HFFc6 (cell line): Measurements from ENCODE around the gene SHISAL2A. TPM values are rescaled to one million over a fixed set of nuclear protein-coding genes. Genes with fewer than 3 reads are reported as not detected.

Experiments
- DNase-seq: peaks from one replicate; pipeline ENCODE4 v3.0.0-alpha.2; 2018
- H3K27ac Mint-ChIP-seq: 2 replicates; pipeline ENCODE4 v1.8.0; 2020; ENCODE audit warnings: mild to moderate bottlenecking, mixed read lengths
- H3K27me3 Mint-ChIP-seq: 2 replicates; pipeline ENCODE4 v1.8.0; 2021; ENCODE audit warnings: mild to moderate bottlenecking, moderate library complexity, mixed read lengths; ENCODE audit not compliant: insufficient read depth
- H3K36me3 Mint-ChIP-seq: 2 replicates; pipeline ENCODE4 v1.8.0; 2021; ENCODE audit warnings: low read depth, mixed read lengths
- H3K4me1 Mint-ChIP-seq: 2 replicates; pipeline ENCODE4 v1.8.0; 2020; ENCODE audit warnings: low read depth, mixed read lengths
- H3K4me3 Mint-ChIP-seq: 2 replicates; pipeline ENCODE4 v1.8.0; 2020; ENCODE audit warnings: mild to moderate bottlenecking, moderate library complexity, mixed read lengths
- H3K9me3 Mint-ChIP-seq: 2 replicates; pipeline ENCODE4 v1.8.0; 2020; ENCODE audit warnings: mild to moderate bottlenecking, mixed read lengths
- total RNA-seq, 6 experiments: library from RNA; stranded (reverse); fragmentation: NEBNext Ultra II Directional; extraction: Animal tissue kit (Norgen Biotek cat#: 25700); gene quantifications; 2 replicates in 1 of 6; 3 replicates in 5 of 6; pipeline ENCODE4 v1.2.3, GENCODE V29; 2021
- TF ChIP-seq, protein P1 (sequence below): fragments of 200-600 bp; sonication (generic); IDR thresholded peaks from 2 replicates; pipeline ENCODE4 v1.5.0; 2021; ENCODE audit warnings: antibody characterized with exemption, mild to moderate bottlenecking

The SHISAL2A gene
- total RNA-seq, 6 experiments from 2014 or later = not detected

DNA sequence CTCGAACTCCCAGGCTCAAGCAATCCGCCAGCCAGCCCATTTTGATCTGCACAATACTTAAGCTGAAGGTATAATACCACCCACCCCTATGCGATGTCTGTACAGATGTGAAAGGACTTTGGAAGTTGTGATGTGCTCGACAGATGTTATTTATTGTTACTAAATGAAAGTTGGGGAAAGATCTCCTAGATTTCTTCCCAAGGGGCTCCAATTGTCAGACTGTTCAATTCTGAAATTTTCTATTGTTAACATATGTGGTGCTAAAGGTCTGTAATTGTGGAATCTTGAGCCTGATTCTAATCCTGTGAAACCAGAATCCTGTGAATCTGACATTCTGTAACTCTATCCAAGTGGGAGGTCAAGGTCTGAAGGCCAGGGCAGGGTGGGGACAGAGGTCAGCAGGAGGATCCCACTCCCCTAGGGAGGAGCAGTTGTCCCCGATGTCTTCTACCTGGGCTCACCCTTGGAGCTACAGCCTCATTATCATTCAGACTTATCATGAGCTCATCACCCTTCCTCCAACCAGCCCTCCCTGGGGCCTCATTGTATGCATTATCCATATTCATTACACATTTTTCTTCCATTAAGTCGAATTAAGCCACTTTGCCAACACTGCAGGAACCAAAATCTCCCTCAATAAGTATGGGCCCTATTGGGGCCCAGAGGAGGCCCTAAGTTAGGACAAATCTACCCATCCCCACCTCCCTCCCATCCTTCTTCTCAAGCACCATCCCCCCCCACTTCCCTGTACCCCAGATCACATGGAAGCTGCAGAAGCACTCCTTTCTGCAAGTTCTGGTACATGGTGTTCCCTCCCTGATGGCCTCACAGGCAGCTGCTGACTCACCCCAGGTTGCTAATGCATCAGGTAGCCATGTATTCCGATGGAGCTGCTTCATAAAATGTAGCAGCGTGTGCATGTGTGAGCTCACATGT is 32.3 kb downstream of the SHISAL2A start:
- H3K4me3 Mint-ChIP-seq = no peak overlapping the region
- 0 out of 2 replicates have a peak, but pooled peaks cover 2% of the 10 kb centered on the region for H3K27me3 Mint-ChIP-seq
- no peaks in the 10 kb centered on the region for H3K9me3 Mint-ChIP-seq
- H3K36me3 Mint-ChIP-seq = no peaks in the 10 kb centered on the region
- H3K4me1 Mint-ChIP-seq = peaks cover 37% of the 10 kb centered on the region
- TF ChIP-seq, protein P1, sequence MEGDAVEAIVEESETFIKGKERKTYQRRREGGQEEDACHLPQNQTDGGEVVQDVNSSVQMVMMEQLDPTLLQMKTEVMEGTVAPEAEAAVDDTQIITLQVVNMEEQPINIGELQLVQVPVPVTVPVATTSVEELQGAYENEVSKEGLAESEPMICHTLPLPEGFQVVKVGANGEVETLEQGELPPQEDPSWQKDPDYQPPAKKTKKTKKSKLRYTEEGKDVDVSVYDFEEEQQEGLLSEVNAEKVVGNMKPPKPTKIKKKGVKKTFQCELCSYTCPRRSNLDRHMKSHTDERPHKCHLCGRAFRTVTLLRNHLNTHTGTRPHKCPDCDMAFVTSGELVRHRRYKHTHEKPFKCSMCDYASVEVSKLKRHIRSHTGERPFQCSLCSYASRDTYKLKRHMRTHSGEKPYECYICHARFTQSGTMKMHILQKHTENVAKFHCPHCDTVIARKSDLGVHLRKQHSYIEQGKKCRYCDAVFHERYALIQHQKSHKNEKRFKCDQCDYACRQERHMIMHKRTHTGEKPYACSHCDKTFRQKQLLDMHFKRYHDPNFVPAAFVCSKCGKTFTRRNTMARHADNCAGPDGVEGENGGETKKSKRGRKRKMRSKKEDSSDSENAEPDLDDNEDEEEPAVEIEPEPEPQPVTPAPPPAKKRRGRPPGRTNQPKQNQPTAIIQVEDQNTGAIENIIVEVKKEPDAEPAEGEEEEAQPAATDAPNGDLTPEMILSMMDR = no peak
- no peak overlapping the region for H3K27ac Mint-ChIP-seq
- no peak for DNase-seq

DNA sequence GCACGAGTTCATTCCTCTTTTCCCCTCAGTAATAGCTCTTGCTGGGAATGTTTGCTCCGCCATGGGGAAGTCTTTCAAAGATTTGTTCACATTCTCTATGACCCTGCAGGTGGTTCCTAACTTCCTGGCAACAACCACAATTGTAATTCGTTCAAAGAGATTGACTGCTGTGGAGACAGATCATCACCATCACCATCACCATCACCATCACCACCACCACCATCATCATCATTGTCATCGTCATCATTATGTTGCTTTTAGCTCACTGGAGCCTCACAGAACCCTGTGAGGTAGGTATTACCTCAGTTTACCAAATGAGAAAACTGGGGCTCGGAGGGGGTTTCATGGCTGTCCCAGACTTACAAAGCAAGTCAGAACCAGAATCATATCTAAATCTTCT is 34.3 kb downstream of the SHISAL2A start:
- Mint-ChIP-seq H3K36me3 (no peaks in the 10 kb centered on the region), H3K27ac (no peak overlapping the region), H3K27me3 (no peaks in the 10 kb centered on the region), H3K9me3 (no peaks in the 10 kb centered on the region), H3K4me3 (no peak overlapping the region), H3K4me1 (peaks cover 38% of the 10 kb centered on the region)
- TF ChIP-seq, protein P1 = no peak
- no peak for DNase-seq

GRCh38 chr1:52667984-52668383 is 35.0 kb downstream of the SHISAL2A start:
- TF ChIP-seq, protein P1 = no peak
- no peaks in the 10 kb centered on the region for H3K27me3 Mint-ChIP-seq

DNA sequence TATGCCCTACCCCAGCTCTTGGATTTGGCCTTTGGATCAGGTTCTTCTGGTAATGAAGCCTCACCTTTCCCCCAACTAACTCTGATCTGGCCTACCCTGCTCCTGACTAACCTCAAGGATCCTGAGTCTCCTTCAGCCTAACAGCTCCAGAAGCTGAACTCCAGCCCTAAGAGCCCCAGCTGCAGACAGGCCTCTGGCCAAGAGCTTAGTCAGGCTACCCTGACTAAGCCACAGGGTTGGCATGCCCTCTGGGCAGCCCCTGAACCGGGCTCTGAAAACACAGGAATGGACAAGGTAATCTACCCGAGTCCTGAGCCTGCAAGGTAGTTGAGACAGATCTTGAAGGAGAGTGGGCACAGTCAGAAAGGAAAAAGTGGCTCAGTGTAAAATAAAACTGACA is 35.7 kb downstream of the SHISAL2A start:
- DNase-seq = no peak
- H3K36me3 Mint-ChIP-seq = no peaks in the 10 kb centered on the region
- no peak overlapping the region for H3K4me3 Mint-ChIP-seq
- peaks cover 24% of the 10 kb centered on the region for H3K4me1 Mint-ChIP-seq
- TF ChIP-seq, protein P1 = no peak
- no peaks in the 10 kb centered on the region for H3K27me3 Mint-ChIP-seq
- peak overlapping the region; percentile 50 for H3K27ac Mint-ChIP-seq
- H3K9me3 Mint-ChIP-seq = no peaks in the 10 kb centered on the region

More at GRCh38 chr1:52667984-52668383, 35.0 kb downstream of the SHISAL2A start:
- no peaks in the 10 kb centered on the region for H3K9me3 Mint-ChIP-seq
- H3K4me1 Mint-ChIP-seq = peaks cover 32% of the 10 kb centered on the region
- no peak for DNase-seq
- no peak overlapping the region for H3K4me3 Mint-ChIP-seq
- H3K36me3 Mint-ChIP-seq = no peaks in the 10 kb centered on the region
- H3K27ac Mint-ChIP-seq = no peak overlapping the region

DNA sequence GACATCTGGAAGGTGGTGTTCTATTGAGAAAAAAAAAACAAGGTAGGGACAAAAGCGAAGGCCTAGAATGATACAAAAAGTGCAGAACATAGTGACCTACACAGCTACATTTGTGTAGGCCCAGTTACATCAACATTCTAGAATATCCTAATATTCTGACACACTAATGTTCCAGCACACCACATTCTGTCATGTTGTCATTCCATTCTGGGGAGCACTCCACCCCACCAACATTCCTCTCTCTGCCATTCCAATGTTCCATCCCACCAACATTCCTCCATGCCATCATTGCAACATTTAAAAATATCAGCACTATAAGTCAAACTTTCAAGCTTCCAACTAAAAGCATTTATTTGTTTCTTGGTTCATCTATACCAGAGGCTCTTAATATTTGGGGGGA is 36.7 kb downstream of the SHISAL2A start:
- Mint-ChIP-seq H3K27ac (peak overlapping the region; percentile 47), H3K4me1 (peaks cover 26% of the 10 kb centered on the region), H3K9me3 (no peaks in the 10 kb centered on the region), H3K4me3 (no peak overlapping the region), H3K36me3 (no peaks in the 10 kb centered on the region), H3K27me3 (no peaks in the 10 kb centered on the region)
- DNase-seq = peak; percentile 52
- TF ChIP-seq, protein P1 = no peak
